ENCODE results near the gene F12. TPM values are rescaled to one million over a fixed set of nuclear protein-coding genes. Genes with fewer than 3 reads are reported as not detected.
"Not testable (repeated sequence)": the region's sequence is repeated elsewhere in the genome, so short reads cannot be mapped to it uniquely, and the experiment has no call there.

F12 gene
- total and polyA plus RNA-seq, 2 donors (not counting 3 experiments of a cell fraction or from before 2014, with no cell fraction given) = 1.00 to 1.4 TPM

GRCh38 chr5:177376107-177376506 lies 33.3 kb downstream of the F12 start:
- dilution Hi-C loops (cut with MboI; ENCODE audit: extremely low pct_ligation_motif_present, low sequenced_read_pairs) = no loop called here
- no TSS peak for BruUV-seq (replicated peaks)
- FAIRE-seq (no peak), DNase-seq (ENCODE audit: low read depth, low spot score) (no peak)
- H3K9me1 ChIP-seq (replicated peaks; ENCODE audit: control insufficient read depth, extremely low read depth, insufficient read depth, low read length) = no peaks in the 10 kb centered on the region
- no peaks in the 10 kb centered on the region for H3K36me3 ChIP-seq (ENCODE audit: control insufficient read depth in 2 of 2, extremely low read depth in 1 of 2, insufficient read depth in 2 of 2, low read length in 2 of 2)
- no peaks in the 10 kb centered on the region for H3K27me3 ChIP-seq (ENCODE audit: control insufficient read depth in 2 of 2, insufficient read depth in 2 of 2, low read length in 2 of 2)
- peaks cover 14% of the 10 kb centered on the region for H3K4me1 ChIP-seq (ENCODE audit: control insufficient read depth, extremely low read depth, insufficient read depth, low read length)
- no peak overlapping the region for H3K4me2 ChIP-seq (ENCODE audit: insufficient read depth, low read length)
- ChIA-PET CTCF (interaction anchor here (1.4 kb wide), 1 partner anchor 15 kb away, joined by 4 read pairs; no protein-coding TSS in a partner anchor), POLR2A (no interaction called here)
- no peaks in the 10 kb centered on the region for H3K79me2 ChIP-seq (ENCODE audit: control insufficient read depth, insufficient read depth, low read length)
- TF ChIP-seq POLR2AphosphoS5 (IDR thresholded peaks at IDR 0.05; ENCODE audit: insufficient read depth, low read depth, low read length) = no peak
- TF ChIP-seq POLR2A (IDR thresholded peaks at IDR 0.05; ENCODE audit: low read depth, low read length) = no peak
- no peak for TF ChIP-seq EZH2 (IDR thresholded peaks at IDR 0.05; ENCODE audit: borderline replicate concordance, low read depth, low read length, severe bottlenecking)
- no peak for TF ChIP-seq FOS (IDR thresholded peaks at IDR 0.05; ENCODE audit: borderline replicate concordance, insufficient read depth, low read length)
- no peak for TF ChIP-seq JUN (IDR thresholded peaks at IDR 0.05; ENCODE audit: borderline replicate concordance, insufficient read depth, insufficient read length, low read depth)
- TF ChIP-seq, protein P1, sequence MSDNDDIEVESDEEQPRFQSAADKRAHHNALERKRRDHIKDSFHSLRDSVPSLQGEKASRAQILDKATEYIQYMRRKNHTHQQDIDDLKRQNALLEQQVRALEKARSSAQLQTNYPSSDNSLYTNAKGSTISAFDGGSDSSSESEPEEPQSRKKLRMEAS (IDR thresholded peaks at IDR 0.05; ENCODE audit: insufficient read depth, insufficient read length) = no peak
- no peak for TF ChIP-seq MYC (IDR thresholded peaks at IDR 0.05; ENCODE audit: low read depth, low read length)
- TF ChIP-seq, protein P2, sequence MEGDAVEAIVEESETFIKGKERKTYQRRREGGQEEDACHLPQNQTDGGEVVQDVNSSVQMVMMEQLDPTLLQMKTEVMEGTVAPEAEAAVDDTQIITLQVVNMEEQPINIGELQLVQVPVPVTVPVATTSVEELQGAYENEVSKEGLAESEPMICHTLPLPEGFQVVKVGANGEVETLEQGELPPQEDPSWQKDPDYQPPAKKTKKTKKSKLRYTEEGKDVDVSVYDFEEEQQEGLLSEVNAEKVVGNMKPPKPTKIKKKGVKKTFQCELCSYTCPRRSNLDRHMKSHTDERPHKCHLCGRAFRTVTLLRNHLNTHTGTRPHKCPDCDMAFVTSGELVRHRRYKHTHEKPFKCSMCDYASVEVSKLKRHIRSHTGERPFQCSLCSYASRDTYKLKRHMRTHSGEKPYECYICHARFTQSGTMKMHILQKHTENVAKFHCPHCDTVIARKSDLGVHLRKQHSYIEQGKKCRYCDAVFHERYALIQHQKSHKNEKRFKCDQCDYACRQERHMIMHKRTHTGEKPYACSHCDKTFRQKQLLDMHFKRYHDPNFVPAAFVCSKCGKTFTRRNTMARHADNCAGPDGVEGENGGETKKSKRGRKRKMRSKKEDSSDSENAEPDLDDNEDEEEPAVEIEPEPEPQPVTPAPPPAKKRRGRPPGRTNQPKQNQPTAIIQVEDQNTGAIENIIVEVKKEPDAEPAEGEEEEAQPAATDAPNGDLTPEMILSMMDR (IDR thresholded peaks at IDR 0.05; ENCODE audit: extremely low read depth in 1 of 2, insufficient read depth in 1 of 2, low read depth in 1 of 2, low read length in 2 of 2) = no peak
- TF ChIP-seq GATA2 (IDR thresholded peaks at IDR 0.05; ENCODE audit: insufficient read depth, insufficient read length, low read depth, low read length) = no peak
- H4K20me1 ChIP-seq (replicated peaks; ENCODE audit: control insufficient read depth, extremely low read depth, insufficient read depth, low read length) = no peaks in the 10 kb centered on the region
- H2AFZ ChIP-seq (ENCODE audit: low read depth, low read length) = no peak overlapping the region
- no peak overlapping the region for H3K27ac ChIP-seq (ENCODE audit: insufficient read depth, low read depth, low read length)
- intact Hi-C loops (cut with micrococcal nuclease) = no loop called here
- H3K9me3 ChIP-seq (replicated peaks; ENCODE audit: control insufficient read depth, insufficient read depth, low read length) = no peaks in the 10 kb centered on the region
- H3K4me3 ChIP-seq (replicated peaks in 1 of 3; ENCODE audit: insufficient read depth in 1 of 3, low read depth in 1 of 3, low read length in 3 of 3) = no peak overlapping the region
- H3K9ac ChIP-seq (replicated peaks; ENCODE audit: extremely low read depth, insufficient read depth, low read length) = no peak overlapping the region

GRCh38 chr5:177375516-177375915 lies 33.8 kb downstream of the F12 start:
- POLR2A ChIA-PET; intact Hi-C loops (cut with micrococcal nuclease); H3K9ac ChIP-seq (replicated peaks; ENCODE audit: extremely low read depth, insufficient read depth, low read length); BruUV-seq (replicated peaks); CTCF ChIA-PET; H3K27ac ChIP-seq (ENCODE audit: insufficient read depth, low read depth, low read length); H3K4me2 ChIP-seq (ENCODE audit: insufficient read depth, low read length); FAIRE-seq; DNase-seq (ENCODE audit: low read depth, low spot score); H3K4me3 ChIP-seq (replicated peaks in 1 of 3; ENCODE audit: insufficient read depth in 1 of 3, low read depth in 1 of 3, low read length in 3 of 3); H3K79me2 ChIP-seq (ENCODE audit: control insufficient read depth, insufficient read depth, low read length); H3K27me3 ChIP-seq (ENCODE audit: control insufficient read depth in 2 of 2, insufficient read depth in 2 of 2, low read length in 2 of 2); H3K9me3 ChIP-seq (replicated peaks; ENCODE audit: control insufficient read depth, insufficient read depth, low read length); H3K9me1 ChIP-seq (replicated peaks; ENCODE audit: control insufficient read depth, extremely low read depth, insufficient read depth, low read length); H4K20me1 ChIP-seq (replicated peaks; ENCODE audit: control insufficient read depth, extremely low read depth, insufficient read depth, low read length); dilution Hi-C loops (cut with MboI; ENCODE audit: extremely low pct_ligation_motif_present, low sequenced_read_pairs); H2AFZ ChIP-seq (ENCODE audit: low read depth, low read length); H3K36me3 ChIP-seq (ENCODE audit: control insufficient read depth in 2 of 2, extremely low read depth in 1 of 2, insufficient read depth in 2 of 2, low read length in 2 of 2): not testable (repeated sequence)
- H3K4me1 ChIP-seq (ENCODE audit: control insufficient read depth, extremely low read depth, insufficient read depth, low read length) = peaks cover 15% of the 10 kb centered on the region
